Upper lobe of left lung (tissue), 6 donors: ENCODE data around the gene RIPOR2. TPM values are rescaled to one million over a fixed set of nuclear protein-coding genes. Genes with fewer than 3 reads are reported as not detected.
A peak's percentile ranks its signal among the peaks of the same experiment; 100 is the strongest.
"Not testable (repeated sequence)": the region's sequence is repeated elsewhere in the genome, so short reads cannot be mapped to it uniquely, and the experiment has no call there.

Experiments used
- ATAC-seq, 2 donors: fragments of 200-7000 bp; cut with Tn5 transposase; one replicate each; pipeline ENCODE4 v1.9.1; 2022; ENCODE audit warnings: mild to moderate bottlenecking in 2 of 2, moderate library complexity in 2 of 2; ENCODE audit not compliant: low FRiP score in 2 of 2
- DNase-seq, 2 donors: peaks; one replicate each; pipeline ENCODE4 v3.0.0-alpha.2; 2019 to 2020
- H3K27ac ChIP-seq, 4 donors: fragments of 200-600 bp; sonication (generic); one replicate each; pipeline ENCODE4 v1.5.1; 2016 to 2019
- H3K27me3 ChIP-seq, 4 donors: fragments of 200-600 bp; sonication (generic); one replicate each; pipeline ENCODE4 v1.5.1; 2017 to 2019
- H3K36me3 ChIP-seq, 4 donors: fragments of 200-600 bp; sonication (generic); one replicate each; pipeline ENCODE4 v1.5.1; 2016 to 2019
- H3K4me1 ChIP-seq, 4 donors: fragments of 200-600 bp; sonication (generic); one replicate each; pipeline ENCODE4 v1.5.1; 2018 to 2019
- H3K4me3 ChIP-seq, 4 donors: fragments of 200-600 bp; sonication (generic); one replicate each; pipeline ENCODE4 v1.5.1; 2017 to 2019; ENCODE audit warnings: mild to moderate bottlenecking in 2 of 4, moderate library complexity in 1 of 4
- H3K9me3 ChIP-seq, 4 donors: fragments of 200-600 bp; sonication (generic); one replicate each; pipeline ENCODE4 v1.5.1; 2018 to 2019
- CTCF ChIP-seq, 6 experiments: fragments of 450-650 bp in 4 of 6; fragments of 200-600 bp in 2 of 6; sonication (generic) in 2 of 6; IDR thresholded peaks; one replicate each; pipeline ENCODE4 v1.5.1; 2016 to 2019; ENCODE audit warnings: antibody characterized with exemption in 6 of 6
- EP300 ChIP-seq, 4 donors: sonication (generic); formaldehyde crosslinking; IDR thresholded peaks; one replicate each; pipeline ENCODE4 v1.5.1; 2017; ENCODE audit warnings: antibody characterized with exemption in 4 of 4, control low read depth in 2 of 4
- POLR2A ChIP-seq, 4 donors: fragments of 450-650 bp; IDR thresholded peaks; one replicate each; pipeline ENCODE4 v1.5.1; 2016 to 2017; ENCODE audit warnings: antibody characterized with exemption in 4 of 4, mild to moderate bottlenecking in 2 of 4
- POLR2AphosphoS5 ChIP-seq, 2 donors: sonication (generic); formaldehyde crosslinking; IDR thresholded peaks; one replicate each; pipeline ENCODE4 v1.5.1; 2017; ENCODE audit warnings: antibody characterized with exemption in 2 of 2
- WGBS, 2 donors: methylation state at CpG; one replicate each; pipeline ENCODE4 v1.1.5; 2017 to 2018; 5-methylcytosine and 5-hydroxymethylcytosine counted together
- total RNA-seq, 6 donors: library from RNA; depleted of rRNA in 4 of 6; stranded (reverse); fragments of >200 nt in 4 of 6; gene quantifications; one replicate each; pipeline versions ENCODE4 v1.1.0 to v1.2.1, GENCODE V29; 2016 to 2021
- donor health status: DM: no; HTN: no; CAD: no; lungs with moderate emphysema.
- donor health status: DM: no; HTN: yes; CAD: no; lungs with severe emphysema.

RIPOR2 gene
- total RNA-seq, 6 donors from 2014 or later: 25.3 to 67.1 (median 48.3) TPM

- Histone ChIP-seq H3K4me3 (peak overlapping the region; percentile 71 to 100 (median 90)), H3K9me3 (no peaks in the 10 kb centered on the region), H3K27me3 (no peaks in the 10 kb centered on the region), H3K27ac (peak overlapping the region; percentile 84 to 99 (median 90)), H3K36me3 (peaks cover 0 to 2% (median 0%) of the 10 kb centered on the region in 4 donors), H3K4me1 (peaks cover 9 to 17% (median 15%) of the 10 kb centered on the region in 4 donors)
- 3 to 8% methylated on average over 19 to 20 of the region's 20 CpGs for WGBS, 2 donors
- ATAC-seq (no peak), DNase-seq (no peak)
- TF ChIP-seq EP300 (IDR thresholded peaks at IDR 0.05) (no peak), POLR2AphosphoS5 (IDR thresholded peaks at IDR 0.05) (no peak), CTCF (IDR thresholded peaks at IDR 0.05) (no peak), POLR2A (IDR thresholded peaks at IDR 0.05) (no peak)
These were observed 160.2 kb downstream of the RIPOR2 start for GRCh38 chr6:24775520-24776058.

- Histone ChIP-seq H3K27me3 (no peaks in the 10 kb centered on the region), H3K9me3 (no peaks in the 10 kb centered on the region), H3K27ac (peak within 1 kb of the TSS; percentile 84 to 99 (median 90)), H3K36me3 (no peaks in the 10 kb centered on the region), H3K4me3 (peak within 1 kb of the TSS; percentile 71 to 100 (median 90)), H3K4me1 (peaks cover 9 to 17% (median 15%) of the 10 kb centered on the region in 4 donors)
- WGBS, 2 donors: 1 to 2% methylated on average over 17 to 53 of the region's 75 CpGs
- TF ChIP-seq POLR2A (IDR thresholded peaks at IDR 0.05): peak in 2 of 4 donors; percentile 73 to 74
- TF ChIP-seq POLR2AphosphoS5 (IDR thresholded peaks at IDR 0.05): peak; percentile 53 to 77
- no peak for TF ChIP-seq EP300 (IDR thresholded peaks at IDR 0.05)
- peak in 2 of 6 experiments; percentile 15 to 18 for TF ChIP-seq CTCF (IDR thresholded peaks at IDR 0.05)
- DNase-seq (peak; percentile 98 to 100), ATAC-seq (peak; percentile 99)
These were observed 160.9 kb downstream of the RIPOR2 start, which contains the start of gene GMNN for GRCh38 chr6:24774696-24775519. TSS of gene GMNN (plus strand) at chr6:24774937. CDS start at chr6:24777247, 2,310 bp downstream.

GRCh38 chr6:24768361-24768760 is 167.4 kb downstream of the RIPOR2 start:
- H3K27me3 ChIP-seq: no peaks in the 10 kb centered on the region
- DNase-seq (no peak), ATAC-seq (no peak)
- peaks cover 0 to 1% (median 0%) of the 10 kb centered on the region in 4 donors for H3K4me1 ChIP-seq
- H3K36me3 ChIP-seq: no peaks in the 10 kb centered on the region
- no peaks in the 10 kb centered on the region for H3K9me3 ChIP-seq
- 91 to 96% methylated on average over 5 of the region's 5 CpGs for WGBS, 2 donors
- TF ChIP-seq CTCF (IDR thresholded peaks at IDR 0.05): no peak
- no peak for TF ChIP-seq POLR2A (IDR thresholded peaks at IDR 0.05)
- TF ChIP-seq EP300 (IDR thresholded peaks at IDR 0.05): no peak
- TF ChIP-seq POLR2AphosphoS5 (IDR thresholded peaks at IDR 0.05): no peak
- no peak overlapping the region for H3K4me3 ChIP-seq
- no peak overlapping the region for H3K27ac ChIP-seq

GRCh38 chr6:24766680-24767462 is 168.9 kb downstream of the RIPOR2 start:
- 50 to 52% methylated on average over 9 of the region's 9 CpGs for WGBS, 2 donors
- Histone ChIP-seq H3K4me1 (peaks cover 0 to 4% (median 0%) of the 10 kb centered on the region in 4 donors), H3K27me3 (no peaks in the 10 kb centered on the region), H3K4me3 (no peak overlapping the region), H3K36me3 (no peaks in the 10 kb centered on the region), H3K9me3 (no peaks in the 10 kb centered on the region), H3K27ac (no peak overlapping the region)
- TF ChIP-seq CTCF (IDR thresholded peaks at IDR 0.05) (peak in 5 of 6 experiments; percentile 28 to 57 (median 49)), POLR2AphosphoS5 (IDR thresholded peaks at IDR 0.05) (no peak)
- DNase-seq (no peak), ATAC-seq (peak in 1 of 2 donors; percentile 61)

GRCh38 chr6:24765968-24766367 is 169.8 kb downstream of the RIPOR2 start:
- H3K27me3 ChIP-seq, ATAC-seq, H3K4me1 ChIP-seq, H3K9me3 ChIP-seq, H3K36me3 ChIP-seq, H3K27ac ChIP-seq, H3K4me3 ChIP-seq: not testable (repeated sequence)
- WGBS, 2 donors: 40 to 89% methylated on average over 1 to 20 of the region's 26 CpGs
- peak in 1 of 2 donors; percentile 81 for DNase-seq

- not testable (repeated sequence) for H3K36me3 ChIP-seq, H3K9me3 ChIP-seq, H3K4me3 ChIP-seq, H3K4me1 ChIP-seq, H3K27me3 ChIP-seq, ATAC-seq, H3K27ac ChIP-seq, DNase-seq
- WGBS, 2 donors: 86 to 87% methylated on average over 19 to 20 of the region's 20 CpGs
These were observed 170.6 kb downstream of the RIPOR2 start for GRCh38 chr6:24764833-24765828.
